Endodermal cell (in vitro differentiated cells): ENCODE results near the gene FHAD1. TPM values are rescaled to one million over a fixed set of nuclear protein-coding genes. Genes with fewer than 3 reads are reported as not detected.

ENCODE experiments used
- DNase-seq: peaks from one replicate; pipeline ENCODE4 v3.0.0-alpha.2; 2017
- H3K27ac ChIP-seq: 2 replicates; pipeline ENCODE4 v1.5.1; 2013; ENCODE audit warnings: mild to moderate bottlenecking, low read depth, low read length, moderate library complexity
- H3K27me3 ChIP-seq: 2 replicates; pipeline ENCODE4 v1.6.1; 2013; ENCODE audit warnings: mild to moderate bottlenecking, low read length, moderate library complexity; ENCODE audit not compliant: insufficient read depth, control insufficient read depth, poor library complexity, severe bottlenecking
- H3K36me3 ChIP-seq: 2 replicates; pipeline ENCODE4 v1.7.0; 2013; ENCODE audit warnings: mild to moderate bottlenecking, low read length, moderate library complexity; ENCODE audit not compliant: control insufficient read depth, insufficient read depth
- H3K4me1 ChIP-seq: one replicate; pipeline ENCODE4 v1.7.0; 2013; ENCODE audit warnings: low read length; ENCODE audit not compliant: control insufficient read depth, insufficient read depth
- H3K4me3 ChIP-seq: 2 replicates; pipeline ENCODE4 v1.5.1; 2013; ENCODE audit warnings: mild to moderate bottlenecking, low read length, moderate library complexity
- H3K9ac ChIP-seq: 2 replicates; pipeline ENCODE4 v1.6.1; 2013; ENCODE audit warnings: mild to moderate bottlenecking, low read length, moderate library complexity; ENCODE audit not compliant: poor library complexity, severe bottlenecking; ENCODE audit errors: extremely low read depth
- H3K9me3 ChIP-seq: 2 replicates; pipeline ENCODE4 v1.6.1; 2013; ENCODE audit warnings: mild to moderate bottlenecking, low read length, moderate library complexity; ENCODE audit not compliant: control insufficient read depth
- H3K27ac Mint-ChIP-seq: 2 replicates; pipeline ENCODE4 v1.8.0; 2020; ENCODE audit warnings: mixed read lengths
- H3K27me3 Mint-ChIP-seq: 2 replicates; pipeline ENCODE4 v1.8.0; 2021; ENCODE audit warnings: mild to moderate bottlenecking, mixed read lengths; ENCODE audit not compliant: insufficient read depth
- H3K36me3 Mint-ChIP-seq: 2 replicates; pipeline ENCODE4 v1.8.0; 2020; ENCODE audit warnings: low read depth, mixed read lengths
- H3K4me1 Mint-ChIP-seq: 2 replicates; pipeline ENCODE4 v1.8.0; 2020; ENCODE audit warnings: mixed read lengths
- H3K4me3 Mint-ChIP-seq: 2 replicates; pipeline ENCODE4 v1.8.0; 2020; ENCODE audit warnings: mild to moderate bottlenecking, moderate library complexity, mixed read lengths
- H3K9me3 Mint-ChIP-seq: 2 replicates; pipeline ENCODE4 v1.8.0; 2020; ENCODE audit warnings: mild to moderate bottlenecking, mixed read lengths
- CTCF ChIP-seq: fragments of 200-600 bp; sonication (generic); conservative IDR thresholded peaks from 2 replicates; pipeline ENCODE4 v1.5.0; 2021; ENCODE audit warnings: antibody characterized with exemption, mild to moderate bottlenecking
- WGBS, 2 experiments: methylation state at CpG; one replicate each; pipeline versions ENCODE4 v1.1.5 to v1.1.7; 2013; ENCODE audit warnings: missing lambda C conversion rate in 2 of 2, mixed read lengths in 1 of 2; ENCODE audit not compliant: insufficient coverage in 1 of 2, insufficient read length in 1 of 2; 5-methylcytosine and 5-hydroxymethylcytosine counted together
- total RNA-seq, 2 donors: library from RNA; stranded (reverse); fragmentation: NEBNext Ultra II Directional in 1 of 2; extraction: Animal tissue kit (Norgen Biotek cat#: 25700) in 1 of 2; gene quantifications; 2 replicates in 1 of 2; 3 replicates in 1 of 2; pipeline ENCODE4 v1.2.1, GENCODE V29; 2021

Gene FHAD1
- total RNA-seq, 2 donors from 2014 or later: 2.9 to 3.6 TPM

DNA sequence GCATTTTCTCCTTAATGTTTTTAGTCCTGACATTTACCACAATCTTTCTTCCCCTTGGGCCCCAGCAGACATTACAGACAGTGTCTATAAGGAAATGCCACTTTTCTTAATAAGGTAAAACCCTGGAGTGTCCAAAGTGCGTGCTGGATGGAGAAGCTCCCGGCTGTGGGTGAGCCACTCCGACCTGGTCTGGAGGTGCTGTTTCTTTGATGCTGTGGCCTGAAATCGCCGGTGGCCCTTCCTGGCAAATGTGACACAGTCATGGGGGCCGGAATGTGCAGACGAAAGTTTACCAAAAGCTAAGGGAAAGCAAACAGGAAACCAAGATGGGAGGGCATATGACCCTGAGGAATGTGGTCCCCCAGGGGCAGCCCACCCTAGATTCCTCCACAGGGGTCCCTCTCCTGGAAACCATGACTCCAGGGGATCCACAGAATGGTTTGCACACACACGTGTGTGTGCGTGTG, 77.9 kb downstream of the FHAD1 start:
- no peaks in the 10 kb centered on the region for H3K9me3 ChIP-seq
- no peaks in the 10 kb centered on the region for H3K27me3 ChIP-seq
- H3K4me1 Mint-ChIP-seq: peaks cover 8% of the 10 kb centered on the region
- H3K9ac ChIP-seq: no peak overlapping the region
- no peaks in the 10 kb centered on the region for H3K4me1 ChIP-seq
- H3K9me3 Mint-ChIP-seq: peaks cover 4% of the 10 kb centered on the region
- no peak overlapping the region for H3K4me3 ChIP-seq
- no peak for DNase-seq
- H3K27ac ChIP-seq: no peak overlapping the region
- H3K27me3 Mint-ChIP-seq: peaks cover 3% of the 10 kb centered on the region
- no peaks in the 10 kb centered on the region for H3K36me3 Mint-ChIP-seq
- no peaks in the 10 kb centered on the region for H3K36me3 ChIP-seq
- no peak overlapping the region for H3K27ac Mint-ChIP-seq
- 91 to 95% methylated on average over 8 to 9 of the region's 9 CpGs for WGBS, 2 experiments
- no peak for TF ChIP-seq CTCF
- no peak overlapping the region for H3K4me3 Mint-ChIP-seq

DNA sequence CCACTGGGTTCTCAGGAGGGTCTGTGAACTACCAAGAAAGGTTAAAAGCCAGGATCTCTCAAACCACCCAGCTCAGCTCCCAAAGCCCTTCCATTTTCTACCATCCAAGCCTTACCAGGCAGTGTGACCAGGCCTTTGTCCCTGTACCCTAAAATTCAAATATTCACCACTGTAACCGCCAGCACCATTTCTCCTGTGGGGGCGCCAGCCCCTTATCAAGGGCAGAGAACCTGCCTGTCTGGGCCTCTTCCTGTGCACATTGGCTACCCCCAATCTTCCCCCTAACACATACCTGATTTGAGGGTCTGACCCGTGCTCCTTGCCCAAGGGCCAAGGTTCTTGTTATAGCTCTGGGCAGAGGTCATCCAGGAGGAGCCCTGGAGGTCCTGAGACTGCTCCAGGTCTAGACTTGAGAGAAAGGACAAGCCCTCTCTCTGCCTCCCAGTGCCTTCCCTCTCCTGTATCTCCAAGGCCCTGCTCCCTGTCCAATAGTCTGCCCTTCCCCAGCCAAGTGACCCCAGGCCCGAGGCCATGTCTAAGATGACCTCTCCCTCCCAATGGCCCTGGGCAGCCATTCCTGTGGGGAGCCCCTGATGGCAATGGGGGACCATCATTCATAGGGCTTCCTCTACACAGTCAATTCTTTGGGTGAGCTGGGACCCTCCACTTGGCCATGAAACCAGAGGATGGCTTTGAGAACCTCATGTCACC, 78.5 kb downstream of the FHAD1 start:
- Mint-ChIP-seq H3K4me3 (no peak overlapping the region), H3K4me1 (peaks cover 8% of the 10 kb centered on the region), H3K27me3 (peaks cover 3% of the 10 kb centered on the region), H3K27ac (peak overlapping the region; percentile 4), H3K36me3 (no peaks in the 10 kb centered on the region), H3K9me3 (peaks cover 1% of the 10 kb centered on the region)
- H3K27ac ChIP-seq: no peak overlapping the region
- no peaks in the 10 kb centered on the region for H3K27me3 ChIP-seq
- WGBS, 2 experiments: 89 to 100% methylated on average over 1 to 4 of the region's 4 CpGs
- TF ChIP-seq CTCF: peak; percentile 19
- H3K4me3 ChIP-seq: no peak overlapping the region
- no peaks in the 10 kb centered on the region for H3K9me3 ChIP-seq
- H3K4me1 ChIP-seq: no peaks in the 10 kb centered on the region
- no peaks in the 10 kb centered on the region for H3K36me3 ChIP-seq
- no peak overlapping the region for H3K9ac ChIP-seq
- DNase-seq: no peak

GRCh38 chr1:15326691-15327588, 79.9 kb downstream of the FHAD1 start:
- no peak for DNase-seq
- peaks cover 8% of the 10 kb centered on the region for H3K4me1 Mint-ChIP-seq
- WGBS, 2 experiments: 78 to 91% methylated on average over 28 to 30 of the region's 30 CpGs

More at GRCh38 chr1:15326691-15327588, 79.9 kb downstream of the FHAD1 start:
- H3K27ac Mint-ChIP-seq: no peak overlapping the region
- peaks cover 1% of the 10 kb centered on the region for H3K9me3 Mint-ChIP-seq
- Histone ChIP-seq H3K4me3 (no peak overlapping the region), H3K27me3 (no peaks in the 10 kb centered on the region), H3K27ac (peak overlapping the region; percentile 38), H3K9ac (no peak overlapping the region), H3K9me3 (no peaks in the 10 kb centered on the region), H3K36me3 (no peaks in the 10 kb centered on the region), H3K4me1 (no peaks in the 10 kb centered on the region)
- no peak for TF ChIP-seq CTCF
- peaks cover 4% of the 10 kb centered on the region for H3K27me3 Mint-ChIP-seq
- no peak overlapping the region for H3K4me3 Mint-ChIP-seq
- no peaks in the 10 kb centered on the region for H3K36me3 Mint-ChIP-seq
